PC-3 (cell line): ENCODE results near the gene ANTXR2.

Experiments
- CTCF ChIP-seq: fragments of 300-600 bp; sonication (generic); conservative IDR thresholded peaks from 2 replicates; pipeline ENCODE4 v1.5.1; 2017; ENCODE audit warnings: antibody characterized with exemption, low read depth, mild to moderate bottlenecking, low read length
- EZH2 ChIP-seq: fragments of 300-600 bp; sonication (generic); IDR thresholded peaks from one replicate; pipeline ENCODE4 v1.6.1; 2017; ENCODE audit warnings: antibody characterized with exemption, mild to moderate bottlenecking, low read length; ENCODE audit not compliant: unreplicated experiment

- TF ChIP-seq CTCF (no peak), EZH2 (no peak)
Measured at GRCh38 chr4:79996851-79997250, 76.2 kb downstream of the ANTXR2 start.
